ENCODE measurements around the gene EIF3C.
"Not testable (repeated sequence)": the region's sequence is repeated elsewhere in the genome, so short reads cannot be mapped to it uniquely, and the experiment has no call there.

EIF3C gene

DNA sequence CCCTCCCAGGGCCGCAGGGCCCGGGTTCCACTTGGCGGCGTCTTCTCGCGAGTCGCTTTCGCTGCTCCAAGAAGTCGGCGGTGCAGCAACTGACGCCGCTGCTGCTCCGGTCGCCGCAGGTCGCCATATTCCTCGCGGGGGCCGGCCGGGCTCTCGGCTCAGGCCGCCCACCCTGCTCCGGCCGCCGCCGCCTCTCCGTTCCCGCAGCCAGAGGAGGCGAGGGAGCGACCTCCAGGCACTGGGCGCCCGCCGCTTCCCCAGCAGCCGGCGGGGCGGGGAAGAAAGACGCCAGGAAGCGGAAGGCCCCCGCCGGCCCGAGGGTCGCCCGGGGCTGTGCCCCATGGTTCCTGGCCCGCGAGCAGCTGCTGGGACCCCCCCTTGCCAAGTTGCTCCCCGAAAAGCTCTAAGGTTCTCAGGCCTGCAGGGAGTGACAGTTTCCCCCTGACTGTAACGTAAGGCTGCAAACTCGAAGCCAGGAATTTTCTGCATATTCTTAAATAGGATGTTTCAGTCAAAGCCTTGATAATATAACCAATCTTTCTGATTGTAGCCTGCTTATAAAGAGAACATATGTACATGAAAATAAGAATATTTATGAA is 39.3 kb downstream of the EIF3C start:
- not testable (repeated sequence) for DNase-seq (ENCODE audit: low spot score)

DNA sequence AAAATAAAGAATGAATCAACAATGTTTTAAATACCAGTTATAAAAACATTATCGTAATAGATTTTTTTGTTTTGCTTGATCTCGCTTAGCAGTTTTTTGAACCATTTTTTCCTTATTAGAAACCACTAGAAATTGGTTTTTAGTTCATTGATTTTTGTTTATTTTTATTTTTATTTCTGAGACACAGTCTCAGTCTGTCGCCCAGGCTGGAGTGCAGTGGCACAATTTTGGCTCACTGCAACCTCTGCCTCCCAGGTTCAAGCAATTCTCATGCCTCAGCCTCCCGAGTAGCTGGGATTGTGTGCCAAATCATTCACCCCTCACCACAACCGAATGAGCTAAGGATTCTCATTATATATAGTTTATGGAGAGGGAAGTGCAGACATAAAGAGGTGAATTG is 40.2 kb downstream of the EIF3C start, which contains the start of gene NPIPB9:
NPIPB9 (plus strand) TSS at position 301 of the 400 bp plus-strand sequence.
- not testable (repeated sequence) for DNase-seq (ENCODE audit: low spot score)

DNA sequence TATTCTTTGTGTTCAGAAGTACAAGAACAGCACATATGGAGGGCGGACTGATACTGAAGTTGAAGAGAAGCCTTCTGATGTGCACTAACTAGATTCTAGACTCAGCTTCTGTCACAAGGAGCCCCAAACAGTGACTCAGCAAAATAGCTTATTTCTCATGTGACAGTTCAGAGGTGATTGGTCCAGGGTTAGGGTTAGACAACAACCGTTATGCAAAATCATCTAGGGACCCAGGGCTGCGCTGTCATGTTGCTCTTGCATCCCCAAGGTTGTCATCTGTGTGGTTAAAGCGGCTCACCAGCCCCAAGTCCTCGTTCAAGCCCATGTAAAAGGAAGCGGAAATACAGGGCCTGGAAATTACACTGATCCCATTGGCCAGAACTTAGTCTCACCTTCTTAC is 70.4 kb downstream of the EIF3C start:
- DNase-seq (ENCODE audit: low spot score): not testable (repeated sequence)

DNA sequence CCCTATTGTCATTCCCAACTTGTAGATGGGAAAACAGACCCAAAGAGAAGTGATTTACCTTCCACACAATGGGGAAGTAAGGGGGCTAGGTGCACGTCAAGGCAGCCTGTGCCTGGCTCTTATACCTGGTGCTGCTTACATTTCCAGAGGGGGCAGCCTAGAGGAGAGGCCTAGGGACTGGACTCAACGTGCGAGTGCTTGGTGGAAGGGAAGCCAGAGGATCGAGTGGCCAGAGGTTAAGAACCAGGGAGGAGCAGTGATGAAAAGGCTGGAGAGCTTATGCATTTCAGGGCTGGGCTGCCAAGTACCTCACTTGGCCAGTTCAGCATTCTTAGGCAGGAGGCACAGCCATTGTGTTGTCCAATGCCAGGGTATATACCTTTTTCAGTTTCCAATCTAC is 71.1 kb downstream of the EIF3C start:
- DNase-seq (ENCODE audit: low spot score): not testable (repeated sequence)
